Right lung (tissue), 5 donors: ENCODE data around the gene CFAP52. TPM values are rescaled to one million over a fixed set of nuclear protein-coding genes. Genes with fewer than 3 reads are reported as not detected.

Experiments
- polyA plus RNA-seq, 5 donors: library from polyadenylated mRNA; unstranded; fragments of 120-200 nt; gene quantifications; one replicate each; pipeline versions ENCODE4 v1.2.1 to v1.2.3, GENCODE V29; 2013; ENCODE audit warnings: inconsistent platforms in 1 of 5, low replicate concordance in 1 of 5; ENCODE audit not compliant: insufficient read length in 5 of 5, insufficient read depth in 1 of 5

The CFAP52 gene
- polyA plus RNA-seq, 5 donors = 2.7 to 9.9 (median 6.0) TPM

Other genes with a start within 250 kb of the CFAP52 start
- gene STX8, start 822 bp upstream of the CFAP52 start, polyA plus RNA-seq = 10 to 100 TPM; 52.5 to 68.2 (median 60.0) TPM
- gene USP43, start 68.9 kb downstream of the CFAP52 start, polyA plus RNA-seq = 1 to 10 TPM; 3.0 to 4.7 (median 3.7) TPM
- 1 to 10 TPM in 1 of 5 donors, not detected in 4; 4.4 TPM for gene DHRS7C, start 214.9 kb downstream of the CFAP52 start, polyA plus RNA-seq
- gene GSG1L2, start 245.4 kb downstream of the CFAP52 start, polyA plus RNA-seq = not detected
- 1 to 10 TPM; 1.4 to 2.8 (median 2.4) TPM for gene GLP2R, start 249.3 kb downstream of the CFAP52 start, polyA plus RNA-seq